ENCODE measurements around the gene PSMB5.
A peak's percentile ranks its signal among the peaks of the same experiment; 100 is the strongest.
"Not testable (repeated sequence)": the region's sequence is repeated elsewhere in the genome, so short reads cannot be mapped to it uniquely, and the experiment has no call there.

PSMB5 gene

DNA sequence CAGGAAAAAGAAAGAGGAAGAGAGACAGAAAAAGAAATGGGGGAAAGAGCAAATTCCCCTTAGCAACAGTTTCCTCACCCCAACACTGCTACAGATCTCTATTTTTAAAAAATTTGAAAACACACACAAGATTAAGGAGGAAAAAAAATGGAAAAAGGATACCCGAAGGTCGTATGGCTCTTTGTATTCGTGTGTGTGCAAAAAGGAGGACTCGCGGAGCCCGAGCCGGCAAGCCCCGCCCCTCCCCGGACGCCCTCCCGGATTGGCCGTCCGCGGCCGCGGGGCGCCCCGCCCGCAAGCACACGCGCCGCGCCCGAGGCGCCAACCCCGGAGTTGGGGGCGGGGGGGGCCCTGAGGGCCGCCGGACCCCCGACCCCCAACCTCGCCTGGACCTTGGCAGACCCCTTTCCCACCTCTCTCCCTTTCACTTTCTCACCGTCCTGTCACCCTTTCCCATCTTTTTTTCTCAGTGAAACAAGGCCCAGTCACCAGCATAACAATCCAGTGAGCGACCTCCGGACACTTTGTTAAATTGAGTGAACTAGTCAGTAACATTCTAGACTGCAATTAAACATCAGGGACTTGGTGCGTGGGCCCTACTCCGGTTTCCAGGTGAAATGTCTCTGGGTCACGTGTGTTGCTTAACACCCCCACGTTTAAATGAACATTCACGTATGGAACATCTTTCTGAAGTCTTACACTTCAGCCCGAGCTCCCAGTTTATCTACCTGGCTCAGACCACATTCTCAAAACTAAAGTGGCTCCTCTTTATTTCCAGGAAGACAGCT, 24.6 kb downstream of the PSMB5 start, which contains the start of gene C14orf93:
C14orf93 (minus strand) TSS at position 205 of the 788 bp plus-strand sequence. CDS start 11,120 bp downstream, outside the sequence.
- Histone ChIP-seq H3K36me3 (ENCODE audit: control insufficient read depth, insufficient read depth, low read length) (no peaks in the 10 kb centered on the region), H3K27ac (ENCODE audit: low read depth, low read length, severe bottlenecking) (peak within 1 kb of the TSS; percentile 67), H3K9me3 (ENCODE audit: control insufficient read depth, low read length) (no peaks in the 10 kb centered on the region), H3K4me1 (ENCODE audit: control insufficient read depth, insufficient read depth, low read length, poor library complexity, severe bottlenecking) (peaks cover 6% of the 10 kb centered on the region), H3K4me3 (ENCODE audit: extremely low read depth, insufficient read depth, low read length, poor library complexity, severe bottlenecking) (peak within 1 kb of the TSS; percentile 36)
- WGBS, 2 experiments (ENCODE audit: insufficient coverage in 2 of 2), result 16 to 21% methylated on average over 30 to 38 of the region's 40 CpGs

DNA sequence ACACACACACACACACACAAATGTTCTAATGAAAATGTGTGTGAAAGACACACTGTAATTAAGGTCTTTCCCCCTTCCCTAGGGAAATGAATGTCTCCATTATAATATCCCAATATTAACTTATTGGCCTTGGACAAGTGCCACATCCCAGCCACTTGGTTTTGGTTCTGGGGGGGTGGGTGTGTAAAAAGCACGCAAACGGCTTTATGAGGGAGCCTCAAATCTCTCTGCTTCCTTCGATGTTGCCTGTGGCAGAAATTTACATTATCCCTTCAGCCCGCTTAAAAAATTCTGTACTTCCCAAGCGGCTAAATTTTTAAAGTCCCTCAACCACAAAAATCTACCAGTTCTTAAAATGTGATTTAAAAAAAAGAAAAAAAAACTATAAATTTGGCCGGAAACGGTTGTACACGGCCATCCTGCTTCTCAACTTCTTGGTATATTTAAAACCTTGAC, 25.2 kb downstream of the PSMB5 start:
- Histone ChIP-seq H3K4me1 (ENCODE audit: control insufficient read depth, insufficient read depth, low read length, poor library complexity, severe bottlenecking) (peaks cover 6% of the 10 kb centered on the region), H3K9me3 (ENCODE audit: control insufficient read depth, low read length) (no peaks in the 10 kb centered on the region), H3K4me3 (ENCODE audit: extremely low read depth, insufficient read depth, low read length, poor library complexity, severe bottlenecking) (peak overlapping the region; percentile 36), H3K27ac (ENCODE audit: low read depth, low read length, severe bottlenecking) (peak overlapping the region; percentile 67), H3K36me3 (ENCODE audit: control insufficient read depth, insufficient read depth, low read length) (no peaks in the 10 kb centered on the region)
- WGBS, 2 experiments (ENCODE audit: insufficient coverage in 2 of 2), result 0% methylated on average over 1 of the region's 8 CpGs; no CpG with 5 or more reads in 1 of the 2 experiments

DNA sequence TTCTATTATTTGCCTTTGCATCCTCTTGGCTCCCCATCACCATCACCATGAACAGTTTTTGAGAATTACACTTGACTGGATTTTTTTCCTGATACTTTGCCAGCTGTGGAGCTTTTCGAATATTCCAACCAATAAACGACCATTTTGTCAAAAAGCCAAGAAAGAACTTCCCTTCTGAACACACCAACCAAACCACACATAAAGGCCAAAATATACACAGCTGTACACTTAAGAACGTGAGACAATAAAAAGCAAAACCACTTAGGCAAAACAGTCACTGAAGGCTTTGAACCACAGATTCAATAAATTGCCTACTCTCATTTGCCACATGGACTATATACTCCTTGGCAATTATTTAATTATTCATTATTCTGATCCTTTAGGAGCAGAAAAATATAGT, 25.9 kb downstream of the PSMB5 start:
- Histone ChIP-seq H3K4me3 (ENCODE audit: extremely low read depth, insufficient read depth, low read length, poor library complexity, severe bottlenecking) (no peak overlapping the region), H3K27ac (ENCODE audit: low read depth, low read length, severe bottlenecking) (no peak overlapping the region), H3K9me3 (ENCODE audit: control insufficient read depth, low read length) (no peaks in the 10 kb centered on the region), H3K4me1 (ENCODE audit: control insufficient read depth, insufficient read depth, low read length, poor library complexity, severe bottlenecking) (peaks cover 6% of the 10 kb centered on the region), H3K36me3 (ENCODE audit: control insufficient read depth, insufficient read depth, low read length) (no peaks in the 10 kb centered on the region)
- 93 to 94% methylated on average over 2 to 3 of the region's 3 CpGs for WGBS, 2 experiments (ENCODE audit: insufficient coverage in 2 of 2)

DNA sequence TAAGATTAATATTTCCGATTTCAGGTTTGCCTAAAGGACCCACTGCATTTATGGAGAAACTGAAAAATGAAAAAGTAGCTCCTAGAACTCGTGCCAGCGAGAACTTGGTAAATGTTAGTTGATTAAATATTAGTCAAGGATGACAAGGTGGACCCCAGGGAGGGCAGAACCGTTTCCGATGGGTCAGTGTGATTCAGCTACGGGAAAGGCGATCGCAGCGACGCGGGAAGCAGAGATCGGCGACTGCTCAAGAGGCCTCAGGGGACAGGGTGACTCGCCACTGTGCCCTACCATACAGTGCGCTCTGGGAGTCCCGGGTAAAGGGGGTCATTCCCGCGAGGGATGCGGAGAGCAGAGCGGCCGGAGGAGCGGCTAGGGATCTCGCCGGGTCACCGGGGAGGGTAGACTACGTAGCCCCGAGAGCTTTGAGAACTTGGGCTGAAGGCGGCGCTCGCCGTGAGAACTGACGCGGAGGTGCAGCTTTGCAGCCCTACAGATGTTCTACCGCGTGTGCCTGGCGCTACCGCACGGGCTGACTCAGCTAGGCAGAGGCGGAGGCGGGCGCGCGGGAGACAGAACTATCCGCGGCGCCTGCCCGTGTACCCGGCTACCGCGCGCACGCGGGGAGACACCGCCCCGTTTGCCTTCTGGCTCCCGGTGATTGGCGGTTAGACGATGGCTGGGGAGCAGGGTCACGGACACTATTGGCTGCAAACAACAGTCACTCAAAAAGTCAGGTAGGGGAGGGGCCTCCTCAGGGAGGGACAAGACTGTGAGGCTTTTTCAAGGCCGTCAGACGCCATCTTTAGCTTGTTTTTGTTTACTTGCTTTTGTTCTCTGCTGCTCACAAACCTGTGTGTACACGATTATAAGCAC, 27.9 kb downstream of the PSMB5 start:
- Histone ChIP-seq H3K36me3 (ENCODE audit: control insufficient read depth, insufficient read depth, low read length) (no peaks in the 10 kb centered on the region), H3K4me1 (ENCODE audit: control insufficient read depth, insufficient read depth, low read length, poor library complexity, severe bottlenecking) (peaks cover 6% of the 10 kb centered on the region), H3K27ac (ENCODE audit: low read depth, low read length, severe bottlenecking) (peak overlapping the region; percentile 93), H3K9me3 (ENCODE audit: control insufficient read depth, low read length) (no peaks in the 10 kb centered on the region), H3K4me3 (ENCODE audit: extremely low read depth, insufficient read depth, low read length, poor library complexity, severe bottlenecking) (peak overlapping the region; percentile 52)
- WGBS, 2 experiments (ENCODE audit: insufficient coverage in 2 of 2), result 0 to 2% methylated on average over 55 to 61 of the region's 62 CpGs

DNA sequence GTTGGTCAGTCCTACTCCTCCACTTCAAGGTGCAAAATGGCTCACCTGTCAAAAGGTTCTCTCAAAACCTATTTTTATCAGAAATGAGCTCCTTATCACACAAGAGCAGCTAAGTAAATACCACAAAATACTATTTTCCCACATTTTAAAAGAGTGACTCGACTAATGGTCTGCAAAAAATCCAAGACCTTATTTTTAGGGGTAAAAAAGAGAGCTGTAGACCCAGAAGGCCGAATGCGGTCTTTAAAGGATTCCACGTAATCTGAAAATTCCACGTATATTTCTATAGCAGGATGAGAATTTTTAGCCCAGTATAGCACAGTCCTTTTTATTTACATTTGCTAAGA, 28.5 kb downstream of the PSMB5 start:
- 65 to 70% methylated on average over 2 of the region's 5 CpGs for WGBS, 2 experiments (ENCODE audit: insufficient coverage in 2 of 2)
- peak overlapping the region; percentile 93 for H3K27ac ChIP-seq (ENCODE audit: low read depth, low read length, severe bottlenecking)
- H3K9me3 ChIP-seq (ENCODE audit: control insufficient read depth, low read length), result no peaks in the 10 kb centered on the region
- peaks cover 6% of the 10 kb centered on the region for H3K4me1 ChIP-seq (ENCODE audit: control insufficient read depth, insufficient read depth, low read length, poor library complexity, severe bottlenecking)
- peak overlapping the region; percentile 52 for H3K4me3 ChIP-seq (ENCODE audit: extremely low read depth, insufficient read depth, low read length, poor library complexity, severe bottlenecking)
- H3K36me3 ChIP-seq (ENCODE audit: control insufficient read depth, insufficient read depth, low read length), result no peaks in the 10 kb centered on the region

DNA sequence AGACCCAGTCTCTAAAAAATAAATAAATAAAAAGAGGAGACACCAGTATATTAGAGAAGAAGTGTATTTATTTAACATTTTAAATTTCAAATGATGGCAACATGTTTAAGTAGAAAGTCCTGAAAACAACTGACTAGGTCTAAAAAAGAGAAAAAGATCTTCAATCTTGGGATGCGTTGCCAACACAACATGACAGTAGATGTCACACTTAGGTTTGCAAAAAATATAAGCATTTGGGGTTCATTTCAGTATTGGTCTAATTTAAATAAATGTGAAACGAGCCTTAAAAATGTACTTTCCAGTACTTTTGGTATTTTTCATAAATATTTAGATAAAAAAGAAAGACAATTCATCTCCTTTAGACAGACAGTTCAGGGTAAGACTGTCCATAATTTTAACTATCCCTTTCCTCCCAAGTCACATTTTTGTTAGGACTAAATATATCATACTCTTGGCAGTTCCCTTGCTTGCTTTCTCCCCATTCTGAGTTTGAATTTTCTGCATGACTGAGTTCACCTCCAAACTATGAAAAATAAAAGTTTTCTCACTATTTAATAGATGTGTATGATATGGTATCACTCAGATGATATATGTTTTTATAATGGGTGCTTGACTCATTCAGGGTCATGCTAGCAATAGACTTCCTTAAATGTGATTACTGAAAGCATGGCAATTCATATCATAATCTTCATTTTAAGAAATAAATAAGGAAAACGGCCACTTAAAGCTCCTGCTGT, 29.1 kb downstream of the PSMB5 start:
- Histone ChIP-seq H3K9me3 (ENCODE audit: control insufficient read depth, low read length) (no peaks in the 10 kb centered on the region), H3K4me1 (ENCODE audit: control insufficient read depth, insufficient read depth, low read length, poor library complexity, severe bottlenecking) (peaks cover 6% of the 10 kb centered on the region), H3K4me3 (ENCODE audit: extremely low read depth, insufficient read depth, low read length, poor library complexity, severe bottlenecking) (no peak overlapping the region), H3K36me3 (ENCODE audit: control insufficient read depth, insufficient read depth, low read length) (no peaks in the 10 kb centered on the region), H3K27ac (ENCODE audit: low read depth, low read length, severe bottlenecking) (no peak overlapping the region)
- 79 to 92% methylated on average over 2 of the region's 3 CpGs for WGBS, 2 experiments (ENCODE audit: insufficient coverage in 2 of 2)

DNA sequence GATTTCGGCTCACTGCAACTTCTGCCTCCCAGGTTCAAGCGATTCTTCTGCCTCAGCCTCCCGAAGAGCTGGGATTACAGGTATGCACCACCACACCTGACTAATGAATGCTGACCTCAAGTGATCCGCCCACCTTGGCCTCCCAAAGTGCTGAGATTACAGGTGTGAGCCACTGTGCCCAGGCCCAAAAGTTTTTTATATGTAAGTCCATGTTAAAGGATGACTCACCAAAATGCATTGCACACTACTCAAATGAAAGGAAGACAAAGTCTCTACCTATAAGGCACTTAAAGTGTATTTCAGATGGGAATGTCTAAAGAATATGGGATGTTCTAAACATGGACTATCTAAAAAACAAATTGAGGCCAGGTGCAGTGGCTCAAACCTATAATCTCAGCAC, 30.4 kb downstream of the PSMB5 start:
- WGBS, 2 experiments (ENCODE audit: insufficient coverage in 2 of 2), result 93 to 100% methylated on average over 3 to 4 of the region's 4 CpGs
- H3K9me3 ChIP-seq (ENCODE audit: control insufficient read depth, low read length); H3K36me3 ChIP-seq (ENCODE audit: control insufficient read depth, insufficient read depth, low read length); H3K4me3 ChIP-seq (ENCODE audit: extremely low read depth, insufficient read depth, low read length, poor library complexity, severe bottlenecking); H3K27ac ChIP-seq (ENCODE audit: low read depth, low read length, severe bottlenecking); H3K4me1 ChIP-seq (ENCODE audit: control insufficient read depth, insufficient read depth, low read length, poor library complexity, severe bottlenecking): not testable (repeated sequence)

DNA sequence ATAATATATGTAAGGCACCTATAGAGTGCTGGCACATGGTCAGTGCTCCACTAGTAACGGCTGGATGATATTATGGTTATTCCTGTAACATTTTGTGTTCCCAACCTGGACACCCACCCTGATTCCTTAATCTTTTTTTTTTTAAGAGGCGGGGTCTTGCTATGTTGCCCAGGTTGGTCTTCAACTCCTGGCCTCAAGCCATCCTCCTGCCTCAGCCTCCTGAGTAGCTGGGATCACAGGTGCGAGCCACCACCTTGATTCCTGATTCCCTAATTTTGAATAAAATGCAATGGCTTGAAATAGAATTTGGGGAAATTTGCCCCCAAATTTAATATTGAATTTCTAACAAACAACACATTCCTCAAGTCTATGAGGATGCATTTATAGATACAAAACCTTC, 32.1 kb downstream of the PSMB5 start:
- Histone ChIP-seq H3K4me1 (ENCODE audit: control insufficient read depth, insufficient read depth, low read length, poor library complexity, severe bottlenecking) (no peaks in the 10 kb centered on the region), H3K4me3 (ENCODE audit: extremely low read depth, insufficient read depth, low read length, poor library complexity, severe bottlenecking) (no peak overlapping the region), H3K27ac (ENCODE audit: low read depth, low read length, severe bottlenecking) (no peak overlapping the region), H3K36me3 (ENCODE audit: control insufficient read depth, insufficient read depth, low read length) (no peaks in the 10 kb centered on the region), H3K9me3 (ENCODE audit: control insufficient read depth, low read length) (no peaks in the 10 kb centered on the region)
- 80% methylated on average over 1 of the region's 3 CpGs; no CpG with 5 or more reads in 1 of the 2 experiments for WGBS, 2 experiments (ENCODE audit: insufficient coverage in 2 of 2)

DNA sequence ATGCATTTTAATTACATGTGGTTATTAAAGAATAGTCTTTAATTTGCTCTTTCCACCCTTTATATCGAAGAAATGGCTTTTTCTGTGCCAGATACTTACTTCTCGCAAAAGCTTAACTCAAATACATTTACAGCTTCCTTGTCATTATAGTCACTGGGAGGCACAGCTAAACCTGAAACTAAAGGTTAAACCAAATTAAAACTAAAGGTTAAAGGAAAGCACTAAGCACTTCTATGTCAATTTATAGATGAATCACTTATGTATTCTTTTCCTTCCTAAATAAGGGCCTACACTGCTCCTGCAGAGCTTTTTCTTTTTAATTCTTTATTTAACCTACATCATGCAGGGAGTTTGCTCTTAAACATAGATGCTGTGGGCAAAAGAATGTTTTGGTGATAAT, 33.8 kb downstream of the PSMB5 start:
- Histone ChIP-seq H3K9me3 (ENCODE audit: control insufficient read depth, low read length) (no peaks in the 10 kb centered on the region), H3K4me3 (ENCODE audit: extremely low read depth, insufficient read depth, low read length, poor library complexity, severe bottlenecking) (no peak overlapping the region), H3K4me1 (ENCODE audit: control insufficient read depth, insufficient read depth, low read length, poor library complexity, severe bottlenecking) (no peaks in the 10 kb centered on the region), H3K27ac (ENCODE audit: low read depth, low read length, severe bottlenecking) (no peak overlapping the region), H3K36me3 (ENCODE audit: control insufficient read depth, insufficient read depth, low read length) (no peaks in the 10 kb centered on the region)
- WGBS, 2 experiments (ENCODE audit: insufficient coverage in 2 of 2), result 100% methylated on average over 2 of the region's 2 CpGs; no CpG with 5 or more reads in 1 of the 2 experiments

DNA sequence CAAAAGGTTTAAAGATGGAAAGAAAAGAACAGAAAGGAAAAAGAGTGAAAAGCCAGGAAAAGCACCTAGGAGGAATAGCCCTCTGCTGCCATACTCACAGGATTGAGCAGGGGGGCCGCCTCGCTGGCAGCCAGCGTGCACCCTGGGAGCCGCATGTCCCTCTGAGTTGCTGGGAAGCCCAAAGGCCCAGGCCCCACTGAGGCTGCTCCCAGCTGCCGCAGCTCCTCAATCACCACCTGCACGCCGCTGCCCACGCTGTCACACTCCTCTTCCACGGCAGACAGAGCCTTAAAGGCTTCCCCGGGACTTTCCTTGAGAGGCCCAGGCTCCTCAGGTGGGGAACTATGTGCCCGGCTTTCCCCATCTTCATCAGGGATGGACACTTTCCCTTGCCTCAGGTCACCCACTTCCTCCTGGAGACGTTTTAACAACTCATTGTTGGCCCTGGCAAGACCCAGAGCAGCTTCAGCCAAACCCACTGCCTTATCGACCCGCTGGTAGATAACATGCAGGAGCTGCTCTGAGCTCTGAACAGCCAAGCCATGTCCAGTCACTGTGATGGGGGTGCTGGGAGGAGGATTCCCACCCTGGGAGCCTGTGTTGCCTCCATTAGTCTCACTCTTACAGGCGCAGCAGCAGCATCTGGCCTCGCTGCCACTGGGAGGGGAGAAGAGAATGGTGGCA, 36.2 kb downstream of the PSMB5 start:
- Histone ChIP-seq H3K4me3 (ENCODE audit: extremely low read depth, insufficient read depth, low read length, poor library complexity, severe bottlenecking) (no peak overlapping the region), H3K36me3 (ENCODE audit: control insufficient read depth, insufficient read depth, low read length) (no peaks in the 10 kb centered on the region), H3K4me1 (ENCODE audit: control insufficient read depth, insufficient read depth, low read length, poor library complexity, severe bottlenecking) (peaks cover 12% of the 10 kb centered on the region), H3K27ac (ENCODE audit: low read depth, low read length, severe bottlenecking) (no peak overlapping the region), H3K9me3 (ENCODE audit: control insufficient read depth, low read length) (no peaks in the 10 kb centered on the region)
- 93 to 94% methylated on average over 14 to 16 of the region's 16 CpGs for WGBS, 2 experiments (ENCODE audit: insufficient coverage in 2 of 2)

Data from mesodermal cell (in vitro differentiated cells).